ENCODE data around the gene SELENOW.

GRCh38 chr19:47750752-47751151 is 27.8 kb upstream of the SELENOW start:
- TF ChIP-seq CTCF (IDR thresholded peaks at IDR 0.05), result no peak
- TF ChIP-seq POLR2AphosphoS5 (IDR thresholded peaks at IDR 0.05), result no peak
- no peak for TF ChIP-seq POLR2A (IDR thresholded peaks at IDR 0.05)

All from transverse colon (tissue), 4 donors.